Epithelial cell of proximal tubule (primary cell): Measurements from ENCODE around the gene DBF4. TPM values are rescaled to one million over a fixed set of nuclear protein-coding genes. Genes with fewer than 3 reads are reported as not detected.
"Not testable (repeated sequence)": the region's sequence is repeated elsewhere in the genome, so short reads cannot be mapped to it uniquely, and the experiment has no call there.

ENCODE experiments used
- DNase-seq: peaks from one replicate; pipeline ENCODE4 v3.0.0-alpha.2; 2011; ENCODE audit warnings: low read depth
- H3K4me3 ChIP-seq: 2 replicates; pipeline ENCODE4 v1.5.1; 2011; ENCODE audit warnings: low read depth, mild to moderate bottlenecking, low read length
- total RNA-seq: library from RNA; depleted of rRNA; stranded (reverse); fragments of >200 nt; gene quantifications from 2 replicates; pipeline ENCODE4 v1.2.3, GENCODE V29; 2015
- TF ChIP-seq, protein P1 (sequence below): conservative IDR thresholded peaks from 2 replicates; pipeline ENCODE4 v1.5.1; 2012; ENCODE audit warnings: low read depth, mild to moderate bottlenecking, low read length

DBF4 gene
- total RNA-seq, 1 donor from 2014 or later = 60.5 TPM

DNA sequence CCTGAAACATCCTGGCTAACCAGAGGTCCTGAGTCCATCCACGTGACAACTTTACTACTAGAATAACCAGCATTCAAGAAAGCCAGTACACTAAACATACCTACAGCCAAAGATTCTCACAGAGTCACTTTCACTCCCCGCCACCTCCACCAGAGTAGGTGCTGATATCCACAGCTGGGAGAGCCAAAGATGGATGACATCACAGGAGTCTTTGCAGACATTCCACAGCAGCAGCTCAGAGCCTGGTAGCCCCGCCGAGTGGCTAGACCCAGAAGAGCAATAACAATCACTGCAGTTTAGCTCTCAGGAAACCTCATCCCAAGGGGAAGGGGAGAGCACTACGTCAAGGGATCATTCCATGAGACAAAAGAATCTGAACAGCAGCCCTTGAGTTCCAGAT, 44.3 kb downstream of the DBF4 start:
- TF ChIP-seq, protein P1, sequence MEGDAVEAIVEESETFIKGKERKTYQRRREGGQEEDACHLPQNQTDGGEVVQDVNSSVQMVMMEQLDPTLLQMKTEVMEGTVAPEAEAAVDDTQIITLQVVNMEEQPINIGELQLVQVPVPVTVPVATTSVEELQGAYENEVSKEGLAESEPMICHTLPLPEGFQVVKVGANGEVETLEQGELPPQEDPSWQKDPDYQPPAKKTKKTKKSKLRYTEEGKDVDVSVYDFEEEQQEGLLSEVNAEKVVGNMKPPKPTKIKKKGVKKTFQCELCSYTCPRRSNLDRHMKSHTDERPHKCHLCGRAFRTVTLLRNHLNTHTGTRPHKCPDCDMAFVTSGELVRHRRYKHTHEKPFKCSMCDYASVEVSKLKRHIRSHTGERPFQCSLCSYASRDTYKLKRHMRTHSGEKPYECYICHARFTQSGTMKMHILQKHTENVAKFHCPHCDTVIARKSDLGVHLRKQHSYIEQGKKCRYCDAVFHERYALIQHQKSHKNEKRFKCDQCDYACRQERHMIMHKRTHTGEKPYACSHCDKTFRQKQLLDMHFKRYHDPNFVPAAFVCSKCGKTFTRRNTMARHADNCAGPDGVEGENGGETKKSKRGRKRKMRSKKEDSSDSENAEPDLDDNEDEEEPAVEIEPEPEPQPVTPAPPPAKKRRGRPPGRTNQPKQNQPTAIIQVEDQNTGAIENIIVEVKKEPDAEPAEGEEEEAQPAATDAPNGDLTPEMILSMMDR = no peak
- H3K4me3 ChIP-seq = no peak overlapping the region
- no peak for DNase-seq

DNA sequence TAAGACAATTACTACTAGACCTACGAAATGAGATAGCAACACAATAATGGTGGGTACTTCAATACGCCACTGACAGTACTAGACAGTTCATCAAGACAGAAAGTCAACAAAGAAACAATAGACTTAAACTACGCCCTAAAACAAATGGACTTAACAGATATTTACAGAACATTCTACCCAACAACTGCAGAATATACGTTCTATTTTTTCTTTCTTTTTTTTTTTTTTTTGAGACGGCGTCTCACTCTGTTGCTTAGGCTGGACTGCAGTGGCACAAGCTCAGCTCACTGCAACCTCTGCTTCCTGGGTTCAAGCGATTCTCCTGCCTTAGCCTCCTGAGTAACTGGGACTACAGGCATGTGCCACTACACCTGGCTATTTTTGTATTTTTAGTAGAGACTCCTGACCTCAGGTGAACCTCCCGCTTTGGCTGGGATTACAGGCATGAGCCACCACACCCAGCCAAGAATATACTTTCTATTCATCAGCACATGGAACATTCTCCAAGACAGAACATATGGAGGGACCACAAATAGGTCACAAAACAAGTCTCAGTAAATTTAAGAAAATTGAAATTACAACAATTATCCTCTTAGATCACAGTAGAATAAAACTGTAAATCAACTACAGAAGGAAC, 46.6 kb downstream of the DBF4 start:
- not testable (repeated sequence) for DNase-seq, H3K4me3 ChIP-seq

DNA sequence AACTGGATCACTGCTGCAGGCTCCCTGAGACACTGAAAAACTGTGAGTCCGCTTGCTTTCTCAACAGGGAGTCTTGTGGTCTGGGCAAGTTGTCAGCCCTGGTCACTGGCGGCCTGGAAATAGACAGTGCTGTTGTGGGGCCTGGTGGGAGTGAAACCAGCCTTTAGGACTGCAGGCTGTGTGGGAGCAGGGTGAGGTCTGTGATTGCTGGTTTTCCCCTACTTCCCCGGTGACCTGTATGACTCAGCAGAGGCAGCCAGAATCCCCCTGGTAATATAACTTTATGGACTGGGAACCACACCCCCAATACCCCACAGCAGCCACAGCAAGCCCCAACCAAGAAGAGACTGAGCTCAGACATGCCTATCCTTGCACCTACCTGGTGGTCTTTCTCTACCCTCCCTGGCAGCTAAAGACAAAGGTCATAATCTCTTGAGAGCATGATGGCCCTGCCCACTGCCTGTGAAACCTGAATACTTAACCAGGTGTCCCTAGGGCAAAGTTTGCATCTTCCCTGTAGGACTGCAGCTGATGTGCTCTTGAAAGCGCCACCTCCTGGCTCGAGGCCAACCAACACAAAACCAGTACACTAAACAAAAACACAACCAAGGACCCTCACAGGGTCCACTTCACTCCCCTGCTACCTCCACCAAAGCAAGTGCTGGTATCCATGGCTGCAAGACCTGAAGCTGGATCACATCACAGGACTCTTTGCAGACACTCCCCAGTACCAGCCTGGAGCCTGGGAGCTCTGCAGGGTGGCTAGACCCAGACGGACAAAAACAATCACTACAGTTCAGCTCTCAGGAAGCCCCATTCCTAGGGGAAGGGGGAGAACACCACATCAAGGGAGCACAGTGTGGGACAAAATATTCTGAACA, 50.5 kb downstream of the DBF4 start:
- no peak for DNase-seq
- no peak overlapping the region for H3K4me3 ChIP-seq
- TF ChIP-seq, protein P1 = no peak

DNA sequence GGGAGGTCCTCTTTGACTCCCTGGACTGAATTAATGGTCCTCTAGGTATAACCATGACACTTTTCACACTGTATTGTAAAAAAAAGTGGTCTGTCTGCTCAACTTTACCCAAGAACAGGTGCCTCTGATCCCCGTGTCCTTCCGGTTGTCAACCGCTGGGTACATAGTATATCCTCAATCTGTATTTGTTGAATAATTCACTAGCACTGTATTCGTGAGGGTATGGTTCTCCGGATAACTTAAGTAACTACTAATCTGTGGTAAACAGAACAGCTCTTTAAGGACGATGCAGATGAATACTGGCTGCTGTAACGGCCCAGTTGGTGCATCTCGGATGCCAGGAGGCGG, 57.3 kb downstream of the DBF4 start:
- DNase-seq = no peak
- H3K4me3 ChIP-seq = peak overlapping the region; percentile 67
- TF ChIP-seq, protein P1 = no peak

DNA sequence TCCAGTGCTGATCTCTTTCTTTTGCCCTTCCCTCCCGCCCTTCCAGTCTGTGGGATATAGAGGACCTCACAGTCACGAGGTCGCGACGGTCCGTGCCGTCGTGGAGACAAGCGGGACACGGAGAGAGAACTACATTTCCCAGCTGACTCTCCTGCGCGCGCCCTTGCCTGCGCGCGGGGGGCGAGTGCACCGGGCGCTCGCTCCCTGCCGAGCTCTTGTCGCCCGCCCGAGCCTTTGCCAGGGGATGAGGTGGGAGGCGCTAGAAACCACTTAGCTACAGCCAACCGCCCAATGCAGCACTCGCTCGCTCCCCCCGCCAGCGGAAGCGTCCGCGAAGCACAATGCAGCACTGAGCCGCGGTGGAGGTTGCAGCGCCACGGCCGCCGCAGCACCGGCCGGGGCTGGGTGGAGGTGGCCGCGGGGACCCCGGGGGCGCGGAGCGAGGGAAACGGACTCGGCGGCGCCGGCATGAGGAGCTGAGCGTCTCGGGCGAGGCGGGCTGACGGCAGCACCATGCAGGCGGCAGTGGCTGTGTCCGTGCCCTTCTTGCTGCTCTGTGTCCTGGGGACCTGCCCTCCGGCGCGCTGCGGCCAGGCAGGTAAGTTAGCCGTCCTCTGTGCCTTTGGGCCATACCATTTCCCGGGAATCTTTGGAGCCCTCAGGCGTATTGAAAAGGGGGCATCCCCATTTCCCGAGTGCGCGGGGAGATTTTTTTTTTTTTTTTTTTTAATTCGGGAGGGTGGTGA, 57.8 kb downstream of the DBF4 start, which contains the start of gene ADAM22:
Gene ADAM22 (plus strand): TSS at position 299 of the 746 bp plus-strand sequence. CDS start 215 bp downstream, at position 514.
- TF ChIP-seq, protein P1 = no peak
- peak within 1 kb of the TSS; percentile 67 for H3K4me3 ChIP-seq
- peak; percentile 30 for DNase-seq

DNA sequence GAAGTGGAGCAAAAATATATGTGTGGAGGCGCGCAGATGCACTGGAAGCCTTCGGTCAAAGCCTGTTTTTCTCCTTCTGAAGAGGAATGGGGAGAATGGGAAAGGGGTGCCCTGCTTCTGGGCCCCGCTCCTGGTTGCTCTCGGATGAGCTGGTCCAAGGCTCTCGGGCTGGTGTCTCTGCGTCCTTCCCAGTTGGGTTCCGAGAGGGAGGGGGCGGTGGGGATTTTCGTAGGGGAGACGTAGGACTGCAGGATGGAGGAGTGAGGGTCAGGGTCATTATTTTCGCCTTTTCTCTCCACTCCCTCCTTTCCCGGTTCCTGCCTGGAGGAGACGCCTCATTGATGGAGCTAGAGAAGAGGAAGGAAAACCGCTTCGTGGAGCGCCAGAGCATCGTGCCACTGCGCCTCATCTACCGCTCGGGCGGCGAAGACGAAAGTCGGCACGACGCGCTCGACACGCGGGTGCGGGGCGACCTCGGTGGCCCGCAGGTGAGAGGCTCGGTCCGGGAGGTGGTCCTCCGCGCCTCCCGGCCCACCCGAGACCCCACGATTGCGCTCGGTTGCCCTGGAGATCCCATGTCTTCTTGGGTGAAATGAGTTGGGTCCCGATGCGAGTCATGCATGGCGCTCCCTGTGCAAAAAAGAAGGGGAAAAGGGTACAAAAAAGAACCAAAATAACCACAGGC, 58.5 kb downstream of the DBF4 start:
- peak overlapping the region; percentile 67 for H3K4me3 ChIP-seq
- TF ChIP-seq, protein P1 = no peak
- no peak for DNase-seq

DNA sequence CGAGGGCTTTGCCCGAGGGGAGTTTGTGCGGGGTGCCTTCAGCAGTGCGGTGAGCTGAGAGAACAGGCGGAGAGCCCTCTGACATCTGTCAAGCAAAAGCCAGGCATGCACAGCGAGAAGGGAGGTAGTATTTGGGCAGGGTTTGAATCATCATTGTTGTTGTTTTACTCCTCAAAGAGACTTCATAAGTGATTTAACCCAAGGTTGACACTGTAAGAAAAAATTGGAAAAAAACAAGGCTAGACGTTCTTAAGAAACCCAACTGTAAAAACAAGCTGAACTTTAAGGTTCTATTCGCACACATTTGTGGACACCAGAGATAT, 59.1 kb downstream of the DBF4 start:
- TF ChIP-seq, protein P1 = no peak
- H3K4me3 ChIP-seq = peak overlapping the region; percentile 67
- DNase-seq = no peak
